Caco-2 (cell line): ENCODE results near the gene GTF2B. TPM values are rescaled to one million over a fixed set of nuclear protein-coding genes. Genes with fewer than 3 reads are reported as not detected.

ENCODE experiments used
- BruUV-seq: library from RNA; stranded (reverse); fragments of 400-500 nt; replicated peaks from 2 replicates; lab custom pipeline; 2021; lab: Mats Ljungman, UMichigan
- CTCF ChIA-PET: fragments of 300-600 bp; sonication (Branson Sonifier 250); formaldehyde crosslinking; loops from one replicate; lab custom pipeline; 2022; ENCODE audit warnings: antibody characterized with exemption; lab: Charles Lee
- POLR2A ChIA-PET: fragments of 300-600 bp; sonication (Branson Sonifier 250); formaldehyde crosslinking; loops from one replicate; lab custom pipeline; 2022; ENCODE audit warnings: antibody characterized with exemption; lab: Charles Lee
- DNase-seq, 2 experiments: peaks; one replicate each; pipeline versions ENCODE4 v3.0.0 to v3.0.0-alpha.2; 2020 to 2022
- H3K27me3 ChIP-seq: replicated peaks from 2 replicates; pipeline ENCODE4 v1.6.0; 2011; ENCODE audit warnings: low read length; ENCODE audit not compliant: control insufficient read depth, insufficient read depth
- H3K36me3 ChIP-seq: 2 replicates; pipeline ENCODE4 v1.5.1; 2011; ENCODE audit warnings: low read length; ENCODE audit not compliant: control insufficient read depth, insufficient read depth
- H3K4me1 ChIP-seq: fragments of 250-450 bp; sonication (Bioruptor Pico); 2 replicates; pipeline ENCODE4 v1.5.1; 2020; ENCODE audit warnings: mild to moderate bottlenecking
- H3K4me3 ChIP-seq: 2 replicates; pipeline ENCODE4 v1.5.1; 2011; ENCODE audit warnings: low read depth, mild to moderate bottlenecking, control low read depth, low read length
- H3K9me3 ChIP-seq: fragments of 250-450 bp; sonication (Bioruptor Pico); 2 replicates; pipeline ENCODE4 v1.5.1; 2020; ENCODE audit warnings: mild to moderate bottlenecking, moderate library complexity
- H3K27ac Mint-ChIP-seq: one replicate; pipeline ENCODE4 v1.8.0; 2022; ENCODE audit warnings: mixed read lengths; ENCODE audit not compliant: unreplicated experiment
- H3K27me3 Mint-ChIP-seq: one replicate; pipeline ENCODE4 v1.8.0; 2022; ENCODE audit warnings: mixed read lengths; ENCODE audit not compliant: insufficient read depth, unreplicated experiment
- H3K36me3 Mint-ChIP-seq: one replicate; pipeline ENCODE4 v1.8.0; 2022; ENCODE audit warnings: mild to moderate bottlenecking, mixed read lengths; ENCODE audit not compliant: insufficient read depth, unreplicated experiment
- H3K4me1 Mint-ChIP-seq: one replicate; pipeline ENCODE4 v1.8.0; 2022; ENCODE audit warnings: low read depth, mixed read lengths; ENCODE audit not compliant: unreplicated experiment
- H3K4me3 Mint-ChIP-seq: one replicate; pipeline ENCODE4 v1.8.0; 2022; ENCODE audit warnings: mild to moderate bottlenecking, moderate library complexity, mixed read lengths; ENCODE audit not compliant: unreplicated experiment
- H3K9me3 Mint-ChIP-seq: one replicate; pipeline ENCODE4 v1.8.0; 2022; ENCODE audit warnings: mixed read lengths; ENCODE audit not compliant: unreplicated experiment
- intact Hi-C: fragments of 100-400 bp; cut with micrococcal nuclease; formaldehyde crosslinking; loops from one replicate; pipeline ENCODE4 v1.10.0; 2022; ENCODE audit not compliant: unreplicated experiment
- total RNA-seq: library from RNA; stranded (reverse); gene quantifications from 2 replicates; pipeline ENCODE4 v1.2.3, GENCODE V29; 2022
- TF ChIP-seq, protein P1 (sequence below), 2 experiments: fragments of 200-600 bp in 1 of 2; IDR thresholded peaks; 1 replicate in 1 of 2; 2 replicates in 1 of 2; pipeline versions ENCODE4 v1.5.1 to v1.8.0; 2011 to 2022; ENCODE audit warnings: antibody characterized with exemption in 1 of 2, control low read depth in 1 of 2, inconsistent platforms in 1 of 2, low read depth in 1 of 2, low read length in 1 of 2, mild to moderate bottlenecking in 1 of 2, moderate library complexity in 1 of 2; ENCODE audit not compliant: insufficient read depth in 1 of 2, severe bottlenecking in 1 of 2, unreplicated experiment in 1 of 2

The GTF2B gene
- total RNA-seq, 1 experiment from 2014 or later, result 15.5 TPM

- H3K4me3 Mint-ChIP-seq, result no peak overlapping the region
- no peaks in the 10 kb centered on the region for H3K27me3 ChIP-seq
- no TSS peak for BruUV-seq
Observed at GRCh38 chr1:88911161-88911560, 19.8 kb upstream of the GTF2B start.

DNA sequence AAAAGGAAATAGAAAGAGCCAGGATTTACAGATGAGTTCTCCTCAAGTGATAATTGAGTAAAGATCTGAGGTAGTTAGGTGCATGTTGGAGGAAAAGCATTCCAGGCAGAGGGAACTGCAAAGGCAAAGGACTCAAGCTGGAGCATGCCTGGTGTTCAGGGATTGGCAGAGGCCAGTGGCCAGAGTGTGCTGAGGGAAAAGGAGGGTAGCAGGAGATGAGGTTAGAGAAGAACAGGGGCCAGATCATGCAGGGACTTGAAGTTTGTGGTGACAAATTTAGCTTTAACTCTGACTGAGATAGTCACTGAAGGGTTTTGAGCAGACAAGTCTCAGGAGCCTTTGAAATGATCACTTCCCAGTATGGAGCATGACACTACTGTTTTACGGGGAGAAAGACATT is 19.0 kb upstream of the GTF2B start:
- Histone ChIP-seq H3K4me3 (no peak overlapping the region), H3K36me3 (no peaks in the 10 kb centered on the region), H3K4me1 (no peaks in the 10 kb centered on the region), H3K9me3 (no peaks in the 10 kb centered on the region), H3K27me3 (no peaks in the 10 kb centered on the region)
- BruUV-seq, result no TSS peak
- ChIA-PET POLR2A (no interaction called here), CTCF (no interaction called here)
- intact Hi-C loops, result no loop called here
- H3K4me3 Mint-ChIP-seq, result no peak overlapping the region
- H3K36me3 Mint-ChIP-seq, result no peaks in the 10 kb centered on the region
- no peak for DNase-seq
- H3K9me3 Mint-ChIP-seq, result peaks cover 6% of the 10 kb centered on the region
- peaks cover 1% of the 10 kb centered on the region for H3K27me3 Mint-ChIP-seq
- no peak overlapping the region for H3K27ac Mint-ChIP-seq
- H3K4me1 Mint-ChIP-seq, result no peaks in the 10 kb centered on the region
- TF ChIP-seq, protein P1, sequence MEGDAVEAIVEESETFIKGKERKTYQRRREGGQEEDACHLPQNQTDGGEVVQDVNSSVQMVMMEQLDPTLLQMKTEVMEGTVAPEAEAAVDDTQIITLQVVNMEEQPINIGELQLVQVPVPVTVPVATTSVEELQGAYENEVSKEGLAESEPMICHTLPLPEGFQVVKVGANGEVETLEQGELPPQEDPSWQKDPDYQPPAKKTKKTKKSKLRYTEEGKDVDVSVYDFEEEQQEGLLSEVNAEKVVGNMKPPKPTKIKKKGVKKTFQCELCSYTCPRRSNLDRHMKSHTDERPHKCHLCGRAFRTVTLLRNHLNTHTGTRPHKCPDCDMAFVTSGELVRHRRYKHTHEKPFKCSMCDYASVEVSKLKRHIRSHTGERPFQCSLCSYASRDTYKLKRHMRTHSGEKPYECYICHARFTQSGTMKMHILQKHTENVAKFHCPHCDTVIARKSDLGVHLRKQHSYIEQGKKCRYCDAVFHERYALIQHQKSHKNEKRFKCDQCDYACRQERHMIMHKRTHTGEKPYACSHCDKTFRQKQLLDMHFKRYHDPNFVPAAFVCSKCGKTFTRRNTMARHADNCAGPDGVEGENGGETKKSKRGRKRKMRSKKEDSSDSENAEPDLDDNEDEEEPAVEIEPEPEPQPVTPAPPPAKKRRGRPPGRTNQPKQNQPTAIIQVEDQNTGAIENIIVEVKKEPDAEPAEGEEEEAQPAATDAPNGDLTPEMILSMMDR (IDR thresholded peaks at IDR 0.05; ENCODE audit: insufficient read depth in 1 of 2, low read depth in 1 of 2, low read length in 1 of 2, severe bottlenecking in 1 of 2, unreplicated experiment in 1 of 2), result no peak

More at GRCh38 chr1:88911161-88911560, 19.8 kb upstream of the GTF2B start:
- Histone ChIP-seq H3K4me1 (no peaks in the 10 kb centered on the region), H3K9me3 (no peaks in the 10 kb centered on the region), H3K4me3 (no peak overlapping the region), H3K36me3 (no peaks in the 10 kb centered on the region)
- Mint-ChIP-seq H3K4me1 (no peaks in the 10 kb centered on the region), H3K9me3 (peaks cover 14% of the 10 kb centered on the region), H3K27me3 (peaks cover 3% of the 10 kb centered on the region), H3K36me3 (no peaks in the 10 kb centered on the region), H3K27ac (no peak overlapping the region)
- TF ChIP-seq, protein P1 (IDR thresholded peaks at IDR 0.05; ENCODE audit: insufficient read depth in 1 of 2, low read depth in 1 of 2, low read length in 1 of 2, severe bottlenecking in 1 of 2, unreplicated experiment in 1 of 2), result no peak
- ChIA-PET CTCF (no interaction called here), POLR2A (no interaction called here)
- intact Hi-C loops, result no loop called here
- DNase-seq, result no peak

DNA sequence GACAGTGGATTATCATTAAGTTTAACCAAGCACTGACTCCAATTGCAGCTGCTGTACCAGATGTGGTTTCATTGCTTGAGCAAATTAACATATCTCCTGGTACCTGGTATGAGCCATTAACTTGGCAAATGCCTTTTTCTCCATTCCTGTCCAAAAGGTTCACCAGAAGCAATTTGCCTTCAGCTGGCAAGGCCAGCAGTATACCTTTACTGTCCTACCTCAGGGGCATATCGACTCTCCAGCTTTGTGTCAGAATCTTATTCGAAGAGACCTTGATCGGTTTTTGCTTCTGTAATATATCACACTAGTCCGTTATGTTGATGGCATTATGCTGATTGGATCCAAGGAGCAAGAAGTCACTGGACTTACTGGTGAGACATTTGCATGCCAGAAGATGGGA is 9.5 kb upstream of the GTF2B start:
- ChIA-PET CTCF (no interaction called here), POLR2A (no interaction called here)
- intact Hi-C loops, result no loop called here

More for the DNA sequence above, 9.5 kb upstream of the GTF2B start:
- Mint-ChIP-seq H3K4me1 (no peaks in the 10 kb centered on the region), H3K9me3 (no peaks in the 10 kb centered on the region), H3K27me3 (no peaks in the 10 kb centered on the region), H3K27ac (no peak overlapping the region), H3K36me3 (no peaks in the 10 kb centered on the region), H3K4me3 (no peak overlapping the region)
- Histone ChIP-seq H3K9me3 (no peaks in the 10 kb centered on the region), H3K36me3 (no peaks in the 10 kb centered on the region), H3K4me3 (no peak overlapping the region), H3K4me1 (no peaks in the 10 kb centered on the region), H3K27me3 (no peaks in the 10 kb centered on the region)
- no peak for DNase-seq
- TF ChIP-seq, protein P1 (IDR thresholded peaks at IDR 0.05; ENCODE audit: insufficient read depth in 1 of 2, low read depth in 1 of 2, low read length in 1 of 2, severe bottlenecking in 1 of 2, unreplicated experiment in 1 of 2), result no peak
- no TSS peak for BruUV-seq
